Measurements from ENCODE around the gene CACNA1D.

DNA sequence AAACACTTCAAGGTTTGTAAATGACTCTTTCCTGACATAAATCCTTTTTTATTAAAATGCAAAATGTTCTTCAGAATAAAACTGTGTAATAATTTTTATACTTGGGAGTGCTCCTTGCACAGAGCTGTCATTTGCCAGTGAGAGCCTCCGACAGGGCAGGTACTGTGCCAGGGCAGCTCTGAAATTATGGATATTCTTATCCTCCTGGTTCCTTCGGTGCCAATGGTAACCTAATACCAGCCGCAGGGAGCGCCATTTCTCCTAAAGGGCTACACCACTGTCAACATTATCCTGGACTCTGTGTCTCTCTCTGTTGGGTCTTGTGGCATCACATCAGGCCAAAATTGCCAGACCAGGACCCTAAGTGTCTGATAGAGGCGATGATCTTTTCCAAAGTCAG is 318.8 kb downstream of the CACNA1D start:
- TF ChIP-seq, protein P1, sequence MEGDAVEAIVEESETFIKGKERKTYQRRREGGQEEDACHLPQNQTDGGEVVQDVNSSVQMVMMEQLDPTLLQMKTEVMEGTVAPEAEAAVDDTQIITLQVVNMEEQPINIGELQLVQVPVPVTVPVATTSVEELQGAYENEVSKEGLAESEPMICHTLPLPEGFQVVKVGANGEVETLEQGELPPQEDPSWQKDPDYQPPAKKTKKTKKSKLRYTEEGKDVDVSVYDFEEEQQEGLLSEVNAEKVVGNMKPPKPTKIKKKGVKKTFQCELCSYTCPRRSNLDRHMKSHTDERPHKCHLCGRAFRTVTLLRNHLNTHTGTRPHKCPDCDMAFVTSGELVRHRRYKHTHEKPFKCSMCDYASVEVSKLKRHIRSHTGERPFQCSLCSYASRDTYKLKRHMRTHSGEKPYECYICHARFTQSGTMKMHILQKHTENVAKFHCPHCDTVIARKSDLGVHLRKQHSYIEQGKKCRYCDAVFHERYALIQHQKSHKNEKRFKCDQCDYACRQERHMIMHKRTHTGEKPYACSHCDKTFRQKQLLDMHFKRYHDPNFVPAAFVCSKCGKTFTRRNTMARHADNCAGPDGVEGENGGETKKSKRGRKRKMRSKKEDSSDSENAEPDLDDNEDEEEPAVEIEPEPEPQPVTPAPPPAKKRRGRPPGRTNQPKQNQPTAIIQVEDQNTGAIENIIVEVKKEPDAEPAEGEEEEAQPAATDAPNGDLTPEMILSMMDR (IDR thresholded peaks at IDR 0.05 in 2 of 3, conservative IDR thresholded peaks at IDR 0.05 in 1 of 3; ENCODE audit: borderline replicate concordance in 1 of 3, insufficient read depth in 1 of 3, low read depth in 2 of 3, low read length in 2 of 3) = no peak
- no peak for TF ChIP-seq POLR2A (IDR thresholded peaks at IDR 0.05; ENCODE audit: borderline replicate concordance, extremely low read depth, insufficient read depth, insufficient read length)
- no peak for TF ChIP-seq JUND (IDR thresholded peaks at IDR 0.05)
- TF ChIP-seq ZFX (IDR thresholded peaks at IDR 0.05) = no peak
- TF ChIP-seq, protein P2, sequence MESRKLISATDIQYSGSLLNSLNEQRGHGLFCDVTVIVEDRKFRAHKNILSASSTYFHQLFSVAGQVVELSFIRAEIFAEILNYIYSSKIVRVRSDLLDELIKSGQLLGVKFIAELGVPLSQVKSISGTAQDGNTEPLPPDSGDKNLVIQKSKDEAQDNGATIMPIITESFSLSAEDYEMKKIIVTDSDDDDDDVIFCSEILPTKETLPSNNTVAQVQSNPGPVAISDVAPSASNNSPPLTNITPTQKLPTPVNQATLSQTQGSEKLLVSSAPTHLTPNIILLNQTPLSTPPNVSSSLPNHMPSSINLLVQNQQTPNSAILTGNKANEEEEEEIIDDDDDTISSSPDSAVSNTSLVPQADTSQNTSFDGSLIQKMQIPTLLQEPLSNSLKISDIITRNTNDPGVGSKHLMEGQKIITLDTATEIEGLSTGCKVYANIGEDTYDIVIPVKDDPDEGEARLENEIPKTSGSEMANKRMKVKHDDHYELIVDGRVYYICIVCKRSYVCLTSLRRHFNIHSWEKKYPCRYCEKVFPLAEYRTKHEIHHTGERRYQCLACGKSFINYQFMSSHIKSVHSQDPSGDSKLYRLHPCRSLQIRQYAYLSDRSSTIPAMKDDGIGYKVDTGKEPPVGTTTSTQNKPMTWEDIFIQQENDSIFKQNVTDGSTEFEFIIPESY (IDR thresholded peaks at IDR 0.05; ENCODE audit: extremely low read depth, insufficient replicate concordance, low read length) = no peak

All from HCT116 (cell line).